ENCODE data around the gene ENGASE.

ENGASE gene

DNA sequence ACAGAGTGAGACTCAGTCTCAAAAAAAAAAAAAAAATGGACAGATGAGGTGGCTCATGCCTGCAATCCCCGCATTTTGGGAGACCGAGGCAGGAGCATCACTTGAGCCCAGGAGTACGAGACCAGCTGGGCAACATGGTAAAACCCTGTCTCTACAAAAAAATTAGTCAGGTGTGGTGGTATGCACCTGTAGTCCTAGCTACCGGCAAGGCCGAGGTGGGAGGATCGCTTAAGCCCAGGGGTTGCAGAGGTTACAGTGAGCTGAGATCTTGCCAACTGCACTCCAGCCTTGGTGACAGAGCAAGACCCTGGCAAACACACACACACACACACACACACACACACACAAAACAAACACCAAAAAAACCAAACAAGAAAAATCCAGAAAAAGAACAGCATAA lies 7.7 kb upstream of the ENGASE start:
- Histone ChIP-seq H3F3A (ENCODE audit: low read depth) (no peaks in the 10 kb centered on the region), H2AFZ (ENCODE audit: low read length) (no peak overlapping the region), H3K36me3 (ENCODE audit: insufficient read depth, low read length) (no peaks in the 10 kb centered on the region), H3K79me2 (ENCODE audit: insufficient read depth, low read length) (no peaks in the 10 kb centered on the region), H3K9me3 (ENCODE audit: insufficient read depth, low read depth, low read length) (no peaks in the 10 kb centered on the region), H3K9ac (ENCODE audit: low read depth, low read length, poor library complexity, severe bottlenecking) (no peak overlapping the region), H3K4me2 (ENCODE audit: low read depth, low read length, poor library complexity, severe bottlenecking) (no peak overlapping the region), H3K4me1 (ENCODE audit: insufficient read depth, low read length, poor library complexity, severe bottlenecking) (no peaks in the 10 kb centered on the region), H4K20me1 (ENCODE audit: insufficient read depth, low read length, poor library complexity, severe bottlenecking) (no peaks in the 10 kb centered on the region), H3K27me3 (ENCODE audit: insufficient read depth, low read length, poor library complexity, severe bottlenecking) (no peaks in the 10 kb centered on the region), H3K4me3 (ENCODE audit: low read length, poor library complexity, severe bottlenecking) (no peak overlapping the region), H3K9me2 (replicated peaks; ENCODE audit: low read depth, low read length) (no peaks in the 10 kb centered on the region)
- TF ChIP-seq, protein P1, sequence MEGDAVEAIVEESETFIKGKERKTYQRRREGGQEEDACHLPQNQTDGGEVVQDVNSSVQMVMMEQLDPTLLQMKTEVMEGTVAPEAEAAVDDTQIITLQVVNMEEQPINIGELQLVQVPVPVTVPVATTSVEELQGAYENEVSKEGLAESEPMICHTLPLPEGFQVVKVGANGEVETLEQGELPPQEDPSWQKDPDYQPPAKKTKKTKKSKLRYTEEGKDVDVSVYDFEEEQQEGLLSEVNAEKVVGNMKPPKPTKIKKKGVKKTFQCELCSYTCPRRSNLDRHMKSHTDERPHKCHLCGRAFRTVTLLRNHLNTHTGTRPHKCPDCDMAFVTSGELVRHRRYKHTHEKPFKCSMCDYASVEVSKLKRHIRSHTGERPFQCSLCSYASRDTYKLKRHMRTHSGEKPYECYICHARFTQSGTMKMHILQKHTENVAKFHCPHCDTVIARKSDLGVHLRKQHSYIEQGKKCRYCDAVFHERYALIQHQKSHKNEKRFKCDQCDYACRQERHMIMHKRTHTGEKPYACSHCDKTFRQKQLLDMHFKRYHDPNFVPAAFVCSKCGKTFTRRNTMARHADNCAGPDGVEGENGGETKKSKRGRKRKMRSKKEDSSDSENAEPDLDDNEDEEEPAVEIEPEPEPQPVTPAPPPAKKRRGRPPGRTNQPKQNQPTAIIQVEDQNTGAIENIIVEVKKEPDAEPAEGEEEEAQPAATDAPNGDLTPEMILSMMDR (conservative IDR thresholded peaks at IDR 0.05; ENCODE audit: low read length), result no peak
- no peak for TF ChIP-seq EZH2phosphoT487 (IDR thresholded peaks at IDR 0.05; ENCODE audit: borderline replicate concordance)

- TF ChIP-seq, protein P1 (conservative IDR thresholded peaks at IDR 0.05; ENCODE audit: low read length), result no peak
- TF ChIP-seq EZH2phosphoT487 (IDR thresholded peaks at IDR 0.05; ENCODE audit: borderline replicate concordance), result no peak
- Histone ChIP-seq H3K27me3 (ENCODE audit: insufficient read depth, low read length, poor library complexity, severe bottlenecking) (no peaks in the 10 kb centered on the region), H3K4me1 (ENCODE audit: insufficient read depth, low read length, poor library complexity, severe bottlenecking) (peaks cover 8% of the 10 kb centered on the region), H2AFZ (ENCODE audit: low read length) (no peak overlapping the region), H3K36me3 (ENCODE audit: insufficient read depth, low read length) (no peaks in the 10 kb centered on the region), H3K79me2 (ENCODE audit: insufficient read depth, low read length) (peaks cover 4% of the 10 kb centered on the region; the same call in 1 of the 2 replicates), H3K9me2 (replicated peaks; ENCODE audit: low read depth, low read length) (no peaks in the 10 kb centered on the region), H4K20me1 (ENCODE audit: insufficient read depth, low read length, poor library complexity, severe bottlenecking) (no peaks in the 10 kb centered on the region), H3K9me3 (ENCODE audit: insufficient read depth, low read depth, low read length) (no peaks in the 10 kb centered on the region), H3K4me2 (ENCODE audit: low read depth, low read length, poor library complexity, severe bottlenecking) (no peak overlapping the region), H3K4me3 (ENCODE audit: low read length, poor library complexity, severe bottlenecking) (no peak overlapping the region), H3F3A (ENCODE audit: low read depth) (no peaks in the 10 kb centered on the region), H3K9ac (ENCODE audit: low read depth, low read length, poor library complexity, severe bottlenecking) (no peak overlapping the region)
These were observed 4.3 kb upstream of the ENGASE start for GRCh38 chr17:79070266-79070880.

DNA sequence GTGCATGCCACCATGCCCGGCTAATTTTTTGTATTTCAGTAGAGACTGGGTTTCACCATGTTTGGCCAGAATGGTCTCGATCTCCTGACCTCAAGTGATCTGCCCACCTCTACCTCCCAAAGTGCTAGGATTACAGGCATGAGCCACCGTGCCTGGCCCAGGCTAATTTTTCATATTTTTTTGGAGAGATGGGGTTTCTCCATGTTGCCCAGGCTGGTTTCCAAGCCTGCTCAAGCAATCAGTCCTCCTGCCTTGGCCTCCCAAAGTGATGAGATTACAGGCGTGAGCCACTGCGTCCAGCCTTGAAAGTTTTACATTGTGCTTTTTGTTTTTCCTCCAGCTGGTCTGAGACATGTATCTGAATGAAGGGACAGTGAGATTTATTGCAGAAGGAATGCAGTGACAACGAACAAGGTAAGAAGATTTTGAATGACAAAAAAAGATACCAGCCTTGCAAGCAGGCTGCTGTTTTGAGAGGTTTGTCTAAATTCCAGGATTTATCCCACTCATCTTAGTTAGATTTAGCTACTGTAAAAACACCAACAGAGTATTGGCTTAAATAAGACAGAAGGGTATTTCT lies 3.4 kb upstream of the ENGASE start:
- peaks cover 11% of the 10 kb centered on the region; the same call in 1 of the 2 replicates for H3K79me2 ChIP-seq (ENCODE audit: insufficient read depth, low read length)
- H3K9ac ChIP-seq (ENCODE audit: low read depth, low read length, poor library complexity, severe bottlenecking), result no peak overlapping the region
- no peaks in the 10 kb centered on the region for H3K36me3 ChIP-seq (ENCODE audit: insufficient read depth, low read length)
- TF ChIP-seq EZH2phosphoT487 (IDR thresholded peaks at IDR 0.05; ENCODE audit: borderline replicate concordance), result no peak
- TF ChIP-seq, protein P1 (conservative IDR thresholded peaks at IDR 0.05; ENCODE audit: low read length), result no peak
- no peaks in the 10 kb centered on the region for H3K9me2 ChIP-seq (replicated peaks; ENCODE audit: low read depth, low read length)
- no peaks in the 10 kb centered on the region for H3K9me3 ChIP-seq (ENCODE audit: insufficient read depth, low read depth, low read length)
- no peak overlapping the region for H3K4me3 ChIP-seq (ENCODE audit: low read length, poor library complexity, severe bottlenecking)
- H2AFZ ChIP-seq (ENCODE audit: low read length), result no peak overlapping the region
- H3K27me3 ChIP-seq (ENCODE audit: insufficient read depth, low read length, poor library complexity, severe bottlenecking), result no peaks in the 10 kb centered on the region
- peaks cover 15% of the 10 kb centered on the region for H3K4me1 ChIP-seq (ENCODE audit: insufficient read depth, low read length, poor library complexity, severe bottlenecking)
- no peaks in the 10 kb centered on the region for H3F3A ChIP-seq (ENCODE audit: low read depth)
- no peaks in the 10 kb centered on the region for H4K20me1 ChIP-seq (ENCODE audit: insufficient read depth, low read length, poor library complexity, severe bottlenecking)
- H3K4me2 ChIP-seq (ENCODE audit: low read depth, low read length, poor library complexity, severe bottlenecking), result no peak overlapping the region
